Measurements from ENCODE around the gene DUSP11.

DUSP11 gene

GRCh38 chr2:73825408-73825807 lies 45.5 kb upstream of the DUSP11 start:
- Mint-ChIP-seq H3K36me3 (ENCODE audit: low read depth) (no peaks in the 10 kb centered on the region), H3K27me3 (ENCODE audit: low read depth) (peaks cover 21% of the 10 kb centered on the region), H3K4me3 (no peak overlapping the region), H3K4me1 (peaks cover 16% of the 10 kb centered on the region), H3K9me3 (no peaks in the 10 kb centered on the region), H3K27ac (no peak overlapping the region)
- no peak for TF ChIP-seq CTCF (IDR thresholded peaks at IDR 0.05; ENCODE audit: unreplicated experiment in 3 of 3)

- Mint-ChIP-seq H3K9me3 (no peaks in the 10 kb centered on the region), H3K27ac (no peak overlapping the region), H3K27me3 (ENCODE audit: low read depth) (peaks cover 22% of the 10 kb centered on the region), H3K4me1 (peaks cover 5% of the 10 kb centered on the region), H3K36me3 (ENCODE audit: low read depth) (no peaks in the 10 kb centered on the region), H3K4me3 (no peak overlapping the region)
- TF ChIP-seq CTCF (IDR thresholded peaks at IDR 0.05; ENCODE audit: unreplicated experiment in 3 of 3) = peak; percentile 82 to 87 (median 82)
Measured at GRCh38 chr2:73823916-73824523, 44.1 kb upstream of the DUSP11 start.

GRCh38 chr2:73823416-73823815 lies 43.5 kb upstream of the DUSP11 start:
- Mint-ChIP-seq H3K27ac (no peak overlapping the region), H3K36me3 (ENCODE audit: low read depth) (no peaks in the 10 kb centered on the region), H3K4me3 (no peak overlapping the region), H3K4me1 (peaks cover under 1% of the 10 kb centered on the region), H3K27me3 (ENCODE audit: low read depth) (peaks cover 25% of the 10 kb centered on the region), H3K9me3 (no peaks in the 10 kb centered on the region)
- TF ChIP-seq CTCF (IDR thresholded peaks at IDR 0.05; ENCODE audit: unreplicated experiment in 3 of 3) = no peak

GRCh38 chr2:73822991-73823390 lies 43.1 kb upstream of the DUSP11 start:
- no peaks in the 10 kb centered on the region for H3K36me3 Mint-ChIP-seq (ENCODE audit: low read depth)
- no peaks in the 10 kb centered on the region for H3K4me1 Mint-ChIP-seq
- H3K4me3 Mint-ChIP-seq = no peak overlapping the region
- H3K27me3 Mint-ChIP-seq (ENCODE audit: low read depth) = peaks cover 25% of the 10 kb centered on the region
- TF ChIP-seq CTCF (IDR thresholded peaks at IDR 0.05; ENCODE audit: unreplicated experiment in 3 of 3) = no peak
- no peaks in the 10 kb centered on the region for H3K9me3 Mint-ChIP-seq
- H3K27ac Mint-ChIP-seq = no peak overlapping the region

GRCh38 chr2:73822276-73822675 lies 42.4 kb upstream of the DUSP11 start:
- Mint-ChIP-seq H3K27me3 (ENCODE audit: low read depth) (peaks cover 25% of the 10 kb centered on the region), H3K9me3 (no peaks in the 10 kb centered on the region), H3K4me3 (no peak overlapping the region), H3K36me3 (ENCODE audit: low read depth) (no peaks in the 10 kb centered on the region), H3K27ac (no peak overlapping the region), H3K4me1 (no peaks in the 10 kb centered on the region)
- no peak for TF ChIP-seq CTCF (IDR thresholded peaks at IDR 0.05; ENCODE audit: unreplicated experiment in 3 of 3)

GRCh38 chr2:73821669-73822068 lies 41.8 kb upstream of the DUSP11 start:
- no peaks in the 10 kb centered on the region for H3K9me3 Mint-ChIP-seq

More at GRCh38 chr2:73821669-73822068, 41.8 kb upstream of the DUSP11 start:
- Mint-ChIP-seq H3K27me3 (ENCODE audit: low read depth) (peaks cover 25% of the 10 kb centered on the region), H3K27ac (no peak overlapping the region), H3K36me3 (ENCODE audit: low read depth) (no peaks in the 10 kb centered on the region), H3K4me1 (no peaks in the 10 kb centered on the region), H3K4me3 (no peak overlapping the region)
- TF ChIP-seq CTCF (IDR thresholded peaks at IDR 0.05; ENCODE audit: unreplicated experiment in 3 of 3) = no peak

Measured in nephron (organoid).